ENCODE measurements around the gene WRNIP1. TPM values are rescaled to one million over a fixed set of nuclear protein-coding genes. Genes with fewer than 3 reads are reported as not detected.

The WRNIP1 gene
- total and polyA plus RNA-seq, 10 of the 15 experiments (the other 5 are each of a cell fraction or from before 2014, with no cell fraction given): 9.3 to 30.5 (median 24.3) TPM

DNA sequence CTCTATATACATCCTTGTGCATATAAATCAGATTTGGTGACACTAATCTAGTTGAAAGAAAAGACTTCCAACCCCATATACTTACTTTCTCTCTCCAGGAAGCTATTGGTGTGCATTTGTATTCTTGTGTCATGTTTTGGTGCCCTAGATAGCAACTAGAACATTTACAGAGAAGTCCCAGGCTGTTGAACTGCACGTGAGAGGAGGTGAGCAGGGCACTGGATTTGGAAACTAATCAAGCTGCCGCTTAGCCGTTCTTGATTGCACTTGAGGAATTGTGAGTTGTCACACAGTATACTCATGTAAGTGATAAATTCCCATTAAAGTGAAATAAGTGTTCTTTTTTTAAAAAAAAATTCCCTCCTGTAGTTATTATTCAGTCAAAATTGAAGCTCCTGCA lies 7.6 kb downstream of the WRNIP1 start:
- RAD21 ChIA-PET (ENCODE audit: unreplicated experiment): interaction anchor here (1.0 to 1.2 kb wide), 2 partner anchors 18 to 73 kb away, joined by 3 to 4 read pairs; no protein-coding TSS in a partner anchor
- intact Hi-C loops (cut with micrococcal nuclease; ENCODE audit: unreplicated experiment): no loop called here
- BruUV-seq (replicated peaks): no TSS peak
- H3K9me3 ChIP-seq (replicated peaks; ENCODE audit: control insufficient read depth, insufficient read depth, low read length): no peaks in the 10 kb centered on the region
- CTCF ChIA-PET: interaction anchor here (0.9 to 3.9 kb wide), 12 partner anchors 7 to 253 kb away, joined by 3 to 18 read pairs (median 6); partner anchors contain the start of genes MYLK4 and WRNIP1
- no peak overlapping the region for H3K9ac ChIP-seq (ENCODE audit: control insufficient read depth, insufficient read depth, low read length)
- in situ Hi-C loops (cut with MboI): no loop called here
- SMC1A ChIA-PET (ENCODE audit: uncharacterized antibody, unreplicated experiment): interaction anchor here (0.8 to 1.5 kb wide), 5 partner anchors 11 to 214 kb away, joined by 3 to 6 read pairs (median 4); partner anchors contain the start of gene SERPINB1
- H2AFZ ChIP-seq (ENCODE audit: control insufficient read depth, low read depth, low read length): no peak overlapping the region
- no peak for FAIRE-seq
- H3K79me2 ChIP-seq (ENCODE audit: control insufficient read depth, insufficient read depth, low read length): peaks cover 40% of the 10 kb centered on the region
- peaks cover 7% of the 10 kb centered on the region; the same call in 1 of the 2 replicates for H4K20me1 ChIP-seq (ENCODE audit: control insufficient read depth, insufficient read depth)
- DNase-seq (ENCODE audit: low read depth, low spot score): no peak
- no peak overlapping the region for H3K27ac ChIP-seq (ENCODE audit: control insufficient read depth, insufficient read depth)
- POLR2A ChIA-PET: interaction anchor here (1.1 kb wide), 1 partner anchor 16 kb away, joined by 3 read pairs; no protein-coding TSS in a partner anchor
- no peaks in the 10 kb centered on the region for H3K27me3 ChIP-seq (replicated peaks in 1 of 2; ENCODE audit: control insufficient read depth in 2 of 2, insufficient read depth in 2 of 2, low read length in 1 of 2)
- TF ChIP-seq, protein P1, sequence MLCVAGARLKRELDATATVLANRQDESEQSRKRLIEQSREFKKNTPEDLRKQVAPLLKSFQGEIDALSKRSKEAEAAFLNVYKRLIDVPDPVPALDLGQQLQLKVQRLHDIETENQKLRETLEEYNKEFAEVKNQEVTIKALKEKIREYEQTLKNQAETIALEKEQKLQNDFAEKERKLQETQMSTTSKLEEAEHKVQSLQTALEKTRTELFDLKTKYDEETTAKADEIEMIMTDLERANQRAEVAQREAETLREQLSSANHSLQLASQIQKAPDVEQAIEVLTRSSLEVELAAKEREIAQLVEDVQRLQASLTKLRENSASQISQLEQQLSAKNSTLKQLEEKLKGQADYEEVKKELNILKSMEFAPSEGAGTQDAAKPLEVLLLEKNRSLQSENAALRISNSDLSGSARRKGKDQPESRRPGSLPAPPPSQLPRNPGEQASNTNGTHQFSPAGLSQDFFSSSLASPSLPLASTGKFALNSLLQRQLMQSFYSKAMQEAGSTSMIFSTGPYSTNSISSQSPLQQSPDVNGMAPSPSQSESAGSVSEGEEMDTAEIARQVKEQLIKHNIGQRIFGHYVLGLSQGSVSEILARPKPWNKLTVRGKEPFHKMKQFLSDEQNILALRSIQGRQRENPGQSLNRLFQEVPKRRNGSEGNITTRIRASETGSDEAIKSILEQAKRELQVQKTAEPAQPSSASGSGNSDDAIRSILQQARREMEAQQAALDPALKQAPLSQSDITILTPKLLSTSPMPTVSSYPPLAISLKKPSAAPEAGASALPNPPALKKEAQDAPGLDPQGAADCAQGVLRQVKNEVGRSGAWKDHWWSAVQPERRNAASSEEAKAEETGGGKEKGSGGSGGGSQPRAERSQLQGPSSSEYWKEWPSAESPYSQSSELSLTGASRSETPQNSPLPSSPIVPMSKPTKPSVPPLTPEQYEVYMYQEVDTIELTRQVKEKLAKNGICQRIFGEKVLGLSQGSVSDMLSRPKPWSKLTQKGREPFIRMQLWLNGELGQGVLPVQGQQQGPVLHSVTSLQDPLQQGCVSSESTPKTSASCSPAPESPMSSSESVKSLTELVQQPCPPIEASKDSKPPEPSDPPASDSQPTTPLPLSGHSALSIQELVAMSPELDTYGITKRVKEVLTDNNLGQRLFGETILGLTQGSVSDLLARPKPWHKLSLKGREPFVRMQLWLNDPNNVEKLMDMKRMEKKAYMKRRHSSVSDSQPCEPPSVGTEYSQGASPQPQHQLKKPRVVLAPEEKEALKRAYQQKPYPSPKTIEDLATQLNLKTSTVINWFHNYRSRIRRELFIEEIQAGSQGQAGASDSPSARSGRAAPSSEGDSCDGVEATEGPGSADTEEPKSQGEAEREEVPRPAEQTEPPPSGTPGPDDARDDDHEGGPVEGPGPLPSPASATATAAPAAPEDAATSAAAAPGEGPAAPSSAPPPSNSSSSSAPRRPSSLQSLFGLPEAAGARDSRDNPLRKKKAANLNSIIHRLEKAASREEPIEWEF (IDR thresholded peaks at IDR 0.05; ENCODE audit: insufficient replicate concordance, low read depth, low read length): no peak
- TF ChIP-seq EED (IDR thresholded peaks at IDR 0.05; ENCODE audit: low read depth) (no peak), RUNX3 (IDR thresholded peaks at IDR 0.05; ENCODE audit: low read length) (no peak), ZZZ3 (IDR thresholded peaks at IDR 0.05; ENCODE audit: control insufficient read depth, insufficient read length, low read depth) (no peak)
- TF ChIP-seq, protein P2, sequence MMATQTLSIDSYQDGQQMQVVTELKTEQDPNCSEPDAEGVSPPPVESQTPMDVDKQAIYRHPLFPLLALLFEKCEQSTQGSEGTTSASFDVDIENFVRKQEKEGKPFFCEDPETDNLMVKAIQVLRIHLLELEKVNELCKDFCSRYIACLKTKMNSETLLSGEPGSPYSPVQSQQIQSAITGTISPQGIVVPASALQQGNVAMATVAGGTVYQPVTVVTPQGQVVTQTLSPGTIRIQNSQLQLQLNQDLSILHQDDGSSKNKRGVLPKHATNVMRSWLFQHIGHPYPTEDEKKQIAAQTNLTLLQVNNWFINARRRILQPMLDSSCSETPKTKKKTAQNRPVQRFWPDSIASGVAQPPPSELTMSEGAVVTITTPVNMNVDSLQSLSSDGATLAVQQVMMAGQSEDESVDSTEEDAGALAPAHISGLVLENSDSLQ (IDR thresholded peaks at IDR 0.05): no peak
- TF ChIP-seq, protein P3, sequence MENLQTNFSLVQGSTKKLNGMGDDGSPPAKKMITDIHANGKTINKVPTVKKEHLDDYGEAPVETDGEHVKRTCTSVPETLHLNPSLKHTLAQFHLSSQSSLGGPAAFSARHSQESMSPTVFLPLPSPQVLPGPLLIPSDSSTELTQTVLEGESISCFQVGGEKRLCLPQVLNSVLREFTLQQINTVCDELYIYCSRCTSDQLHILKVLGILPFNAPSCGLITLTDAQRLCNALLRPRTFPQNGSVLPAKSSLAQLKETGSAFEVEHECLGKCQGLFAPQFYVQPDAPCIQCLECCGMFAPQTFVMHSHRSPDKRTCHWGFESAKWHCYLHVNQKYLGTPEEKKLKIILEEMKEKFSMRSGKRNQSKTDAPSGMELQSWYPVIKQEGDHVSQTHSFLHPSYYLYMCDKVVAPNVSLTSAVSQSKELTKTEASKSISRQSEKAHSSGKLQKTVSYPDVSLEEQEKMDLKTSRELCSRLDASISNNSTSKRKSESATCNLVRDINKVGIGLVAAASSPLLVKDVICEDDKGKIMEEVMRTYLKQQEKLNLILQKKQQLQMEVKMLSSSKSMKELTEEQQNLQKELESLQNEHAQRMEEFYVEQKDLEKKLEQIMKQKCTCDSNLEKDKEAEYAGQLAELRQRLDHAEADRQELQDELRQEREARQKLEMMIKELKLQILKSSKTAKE (IDR thresholded peaks at IDR 0.05; ENCODE audit: low read depth, poor library complexity, severe bottlenecking): no peak
- ATAC-seq: no peak
- no peak overlapping the region for H3K4me3 ChIP-seq
- WGBS (ENCODE audit: insufficient coverage, insufficient replicate concordance, low lambda C conversion rate, missing lambda C conversion rate): 94% methylated on average over 3 of the region's 3 CpGs
- no peak overlapping the region for H3K4me2 ChIP-seq (ENCODE audit: control insufficient read depth, insufficient read depth)
- H3K36me3 ChIP-seq (ENCODE audit: control insufficient read depth in 2 of 2, insufficient read depth in 2 of 2, low read length in 1 of 2): peaks cover 7 to 27% of the 10 kb centered on the region in 2 experiments; a peak in 3 of 4 replicates
- peaks cover 8% of the 10 kb centered on the region for H3K4me1 ChIP-seq (ENCODE audit: control insufficient read depth, insufficient read depth, low read length)

All from GM12878 (cell line).